NCI-H1048 (cell line): ENCODE measurements around the gene CYP1B1.
"Not testable (repeated sequence)": the region's sequence is repeated elsewhere in the genome, so short reads cannot be mapped to it uniquely, and the experiment has no call there.

Experiments used
- DNase-seq: peaks from one replicate; lab custom pipeline; 2025; lab: John Stamatoyannopoulos, UW

The CYP1B1 gene

DNA sequence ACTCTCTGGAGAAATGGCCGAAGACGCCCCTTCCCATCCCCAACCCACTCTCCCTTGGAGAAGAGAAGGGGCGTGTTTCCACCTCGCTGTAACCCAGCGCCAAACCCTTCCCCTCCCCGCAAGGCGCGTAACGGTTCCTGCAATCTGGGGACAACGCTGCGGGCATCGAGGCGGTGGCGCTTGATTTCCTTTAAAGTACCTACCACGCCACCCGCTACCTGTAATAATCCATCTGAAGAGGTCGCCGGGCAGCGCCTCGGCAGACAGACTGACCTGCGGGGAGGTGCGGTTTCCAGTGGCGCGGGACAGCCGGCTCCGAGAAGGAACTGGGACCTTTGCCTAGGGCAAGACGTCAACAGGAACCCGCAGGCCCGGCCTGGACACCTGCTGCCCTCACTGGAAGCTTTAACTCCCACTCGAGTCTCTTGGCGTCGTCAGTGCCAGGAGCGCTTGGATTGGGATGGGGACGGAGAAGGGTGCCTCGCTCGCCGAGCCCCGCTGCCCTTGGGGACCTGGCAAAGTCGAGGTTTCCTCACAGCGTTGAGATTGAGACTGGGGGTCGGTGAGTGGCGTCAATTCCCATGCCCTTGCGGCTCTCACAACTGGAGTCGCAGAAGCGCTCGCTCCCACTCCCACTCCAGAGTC, at the start of gene CYP1B1:
CYP1B1 (minus strand) TSS at position 645 of the 645 bp plus-strand sequence. CDS start 763 bp downstream, outside the sequence.
- no peak for DNase-seq

- no peak for DNase-seq
Measured at GRCh38 chr2:38125007-38125406, 49.1 kb upstream of the CYP1B1 start.

DNA sequence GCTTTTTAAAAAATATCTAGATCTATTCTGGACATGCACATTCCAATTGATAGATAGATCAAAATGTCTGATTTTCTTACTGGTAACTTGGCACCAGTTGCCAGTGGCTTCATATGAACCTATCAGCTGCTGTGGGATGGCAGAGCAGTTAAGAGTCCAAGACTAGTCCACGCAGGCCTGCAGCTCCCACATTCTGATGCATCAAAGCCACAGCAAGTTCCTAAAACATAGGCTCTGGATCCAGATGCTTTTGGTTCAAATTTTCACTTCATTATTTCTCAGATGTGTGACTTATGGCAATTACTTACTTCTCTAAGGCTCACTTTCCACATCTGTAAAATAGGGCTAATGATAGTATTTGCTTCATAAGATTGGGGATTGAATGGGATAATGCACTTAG, 48.0 kb upstream of the CYP1B1 start:
- DNase-seq = no peak

GRCh38 chr2:38122344-38122743, 46.4 kb upstream of the CYP1B1 start:
- no peak for DNase-seq

DNA sequence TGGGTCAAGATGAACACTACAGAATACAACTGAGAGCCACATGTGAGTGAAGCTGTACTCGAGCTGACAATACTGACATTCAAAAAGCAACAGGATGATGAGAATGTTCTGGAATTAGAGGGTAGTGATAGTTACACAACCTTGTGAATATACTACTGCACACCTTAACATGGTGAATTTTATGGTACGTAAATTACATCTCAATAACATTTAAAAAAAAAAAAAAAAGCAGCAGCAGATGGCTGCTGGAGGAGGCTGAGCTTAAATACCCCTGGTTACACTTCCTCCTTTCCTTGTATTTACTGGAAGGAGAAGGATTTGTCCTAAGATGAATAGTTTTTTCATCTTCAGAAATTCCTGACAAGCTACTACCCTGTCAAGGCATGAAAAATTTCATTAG, 45.5 kb upstream of the CYP1B1 start:
- DNase-seq = no peak

- DNase-seq = no peak
Measured at GRCh38 chr2:38120829-38121228, 44.9 kb upstream of the CYP1B1 start.

DNA sequence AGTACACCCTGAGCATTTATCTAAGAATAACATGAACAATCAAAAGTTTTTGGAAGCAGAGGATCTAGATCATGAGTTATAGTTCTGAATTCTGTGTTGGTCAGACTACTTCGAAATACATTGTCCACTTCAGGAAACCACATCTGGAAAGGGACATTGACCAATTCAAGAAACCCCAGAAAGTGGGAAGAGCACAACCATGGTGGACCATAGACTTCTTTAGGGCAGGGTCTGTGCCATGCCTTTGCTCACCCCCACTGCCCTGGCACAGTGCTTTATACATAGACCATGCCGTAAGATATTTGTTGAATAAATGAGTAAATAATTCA, 44.3 kb upstream of the CYP1B1 start:
- DNase-seq = no peak

- no peak for DNase-seq
Measured at GRCh38 chr2:38116762-38117161, 40.8 kb upstream of the CYP1B1 start.

GRCh38 chr2:38115216-38116032, 39.5 kb upstream of the CYP1B1 start:
- peak; percentile 53 for DNase-seq

DNA sequence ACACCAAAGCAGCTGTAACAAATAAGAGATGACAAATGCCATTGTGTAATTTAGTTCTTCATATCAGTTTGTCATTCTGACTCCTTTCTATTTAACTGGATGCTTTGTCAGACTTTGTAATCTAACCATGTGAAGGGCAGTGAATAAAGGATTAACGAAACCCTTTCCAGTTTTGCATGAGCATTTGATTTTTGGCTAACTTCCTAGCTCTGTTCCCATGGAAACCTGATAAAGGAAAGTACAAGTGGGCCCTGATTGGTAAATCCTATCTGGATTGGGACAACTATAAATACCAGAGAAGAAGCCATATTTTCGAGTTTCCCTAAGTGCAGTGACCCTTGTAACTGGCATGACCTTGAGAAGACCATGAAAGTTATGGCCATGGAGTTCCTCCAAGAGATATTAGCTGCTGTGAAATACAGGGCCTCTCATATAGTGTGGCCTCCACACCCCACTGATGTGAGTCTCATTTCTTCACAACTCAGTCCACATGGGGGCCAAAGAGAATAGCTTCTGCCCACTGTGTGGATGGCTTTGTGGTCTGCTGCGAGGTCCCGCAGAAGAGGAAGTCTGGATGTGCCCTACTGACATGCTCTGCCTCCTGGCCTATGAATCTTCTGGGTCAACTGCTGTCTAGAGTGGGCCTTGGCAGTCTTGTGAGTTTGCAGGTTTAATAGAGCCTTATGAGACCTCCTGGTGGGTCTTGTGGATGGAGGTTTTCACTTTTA, 38.2 kb upstream of the CYP1B1 start:
- DNase-seq = peak; percentile 77

DNA sequence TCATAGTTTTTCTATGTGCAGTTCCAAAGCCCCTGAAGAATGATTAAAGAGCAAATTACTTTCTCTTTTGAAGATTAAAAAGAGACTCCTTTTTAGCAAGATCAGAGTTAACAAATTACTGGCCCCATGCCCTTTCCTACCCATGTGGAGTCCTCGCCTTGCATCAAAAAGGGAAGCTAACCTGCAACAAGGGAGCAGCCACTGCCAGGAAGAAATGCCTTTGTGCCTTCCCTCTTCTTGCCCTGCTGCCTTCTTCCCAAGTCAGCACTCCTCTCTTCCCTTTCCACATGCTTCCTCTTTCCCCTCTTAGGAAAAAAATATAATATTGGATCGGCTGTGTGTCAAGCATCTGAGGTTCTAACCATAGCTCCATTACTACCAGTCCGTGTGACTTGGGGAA, 37.1 kb upstream of the CYP1B1 start:
- DNase-seq = no peak

DNA sequence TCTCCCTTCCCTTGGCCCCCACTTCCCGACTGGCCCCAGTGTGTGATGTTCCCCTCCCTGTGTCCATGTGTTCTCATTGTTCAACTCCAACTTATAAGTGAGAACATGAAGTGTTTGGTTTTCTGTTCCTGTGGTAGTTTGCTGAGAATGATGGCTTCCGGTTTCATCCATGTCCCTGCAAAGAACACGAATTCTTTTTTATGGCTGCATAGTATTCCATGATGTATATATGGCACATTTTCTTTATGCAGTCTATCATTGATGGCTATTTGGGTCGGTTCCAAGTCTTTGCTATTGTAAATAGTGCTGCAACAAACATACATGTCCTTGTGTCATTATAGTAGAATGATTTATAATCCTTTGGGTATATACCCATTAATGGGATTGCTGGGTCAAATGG, 35.4 kb upstream of the CYP1B1 start:
- DNase-seq = not testable (repeated sequence)

DNA sequence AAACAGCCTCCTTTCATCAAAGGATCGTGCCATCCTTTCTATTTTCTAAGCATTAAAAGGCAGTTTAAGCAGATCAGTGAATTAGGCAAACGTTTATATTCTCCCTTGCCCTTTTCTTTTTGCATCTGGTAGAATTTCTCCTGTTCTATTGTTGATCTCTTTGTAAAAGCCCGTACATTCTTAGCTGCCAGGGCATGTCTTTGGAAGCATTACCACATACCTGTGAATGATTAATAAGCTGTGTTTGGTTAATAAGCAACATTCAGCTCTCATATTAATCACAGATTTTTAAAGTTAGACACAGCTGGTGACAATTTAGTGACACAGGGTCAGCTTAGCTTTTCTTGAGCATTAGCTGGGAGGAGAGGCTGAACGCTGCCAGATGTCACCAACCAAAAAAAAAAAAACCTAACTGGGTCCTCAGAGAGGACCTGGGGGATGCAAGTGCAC, 33.8 kb upstream of the CYP1B1 start:
- no peak for DNase-seq

DNA sequence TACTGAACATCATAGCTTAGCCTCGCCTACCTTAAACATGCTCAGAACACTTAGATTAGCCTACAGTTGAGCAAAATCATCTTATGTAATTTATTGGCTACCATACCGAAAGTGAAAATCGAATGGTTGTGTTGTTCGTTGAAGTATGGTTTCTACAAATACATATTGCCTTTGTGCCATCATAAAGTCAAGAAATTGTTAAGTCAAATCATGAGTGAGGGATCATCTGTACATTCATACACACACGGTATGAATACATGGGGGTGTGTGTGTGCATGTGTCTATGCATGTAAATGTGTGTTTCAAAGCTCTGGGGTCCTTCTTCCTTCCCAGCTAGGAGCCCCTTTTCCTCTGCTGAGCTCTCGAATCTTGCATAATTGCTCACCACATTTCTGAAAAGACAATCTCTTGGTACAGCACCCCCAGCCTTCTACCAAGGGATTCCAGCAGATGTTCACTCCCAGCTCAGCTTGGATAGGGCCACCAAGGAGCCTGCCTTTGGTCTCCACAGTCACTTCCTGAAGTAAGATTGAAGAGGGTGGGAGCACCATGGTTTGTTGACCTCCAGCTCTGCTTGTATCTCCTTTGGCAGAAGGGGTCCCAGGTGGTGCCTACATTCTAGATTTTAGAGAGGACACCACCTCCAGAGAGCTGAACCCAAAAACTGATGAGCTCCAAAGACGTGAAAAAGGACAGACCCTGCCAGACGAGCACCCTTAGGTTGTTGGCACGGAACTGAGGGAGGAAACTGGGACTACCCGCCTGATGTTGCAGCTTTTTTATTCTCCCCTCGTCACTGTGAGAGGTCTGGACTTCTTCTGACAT, 33.2 kb upstream of the CYP1B1 start:
- no peak for DNase-seq

DNA sequence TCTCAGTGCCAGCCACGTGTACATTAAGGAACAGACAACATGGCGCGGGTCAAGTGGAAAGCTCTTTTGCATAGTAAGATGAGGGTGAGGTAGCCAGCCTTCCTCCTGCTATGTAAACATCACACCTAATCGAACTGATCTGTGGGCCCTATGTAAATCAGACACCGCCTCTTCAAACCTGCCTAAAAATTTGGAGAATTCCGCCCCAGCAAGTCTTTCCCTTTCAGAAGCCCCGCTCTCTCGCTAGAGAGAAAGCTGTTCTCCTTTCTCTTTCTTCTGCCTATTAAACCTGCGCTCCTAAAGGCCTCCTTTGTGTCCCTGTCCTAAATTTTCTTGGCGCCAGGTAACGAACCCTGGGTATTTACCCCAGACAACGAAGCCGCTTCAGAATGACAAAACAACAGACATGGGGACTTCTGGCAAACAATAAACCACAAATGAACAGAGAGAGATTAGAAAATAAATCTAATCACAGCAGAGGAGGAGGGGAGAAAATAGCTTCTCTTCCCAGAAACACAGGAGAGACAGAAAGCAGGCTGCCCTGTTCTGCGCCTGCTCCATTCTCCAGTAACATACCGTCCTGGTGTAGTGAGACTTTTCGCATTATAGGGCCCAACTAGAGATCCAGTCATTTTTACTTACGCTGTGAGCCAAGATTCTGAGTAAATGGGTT, 31.9 kb upstream of the CYP1B1 start:
- DNase-seq = no peak

- no peak for DNase-seq
Measured at GRCh38 chr2:38106405-38107094, 30.6 kb upstream of the CYP1B1 start.

GRCh38 chr2:38105922-38106321, 30.0 kb upstream of the CYP1B1 start:
- peak; percentile 10 for DNase-seq

- DNase-seq = no peak
Measured at GRCh38 chr2:38104598-38104997, 28.6 kb upstream of the CYP1B1 start.

- DNase-seq = no peak
Measured at GRCh38 chr2:38100328-38100727, 24.4 kb upstream of the CYP1B1 start.

GRCh38 chr2:38099099-38100028, 23.4 kb upstream of the CYP1B1 start:
- DNase-seq = no peak
